HepG2 (cell line): ENCODE data around the gene CCDC178. TPM values are rescaled to one million over a fixed set of nuclear protein-coding genes. Genes with fewer than 3 reads are reported as not detected.

Experiments
- ARNTL ChIP-seq: sonication (generic); formaldehyde crosslinking; IDR thresholded peaks from 2 replicates; pipeline ENCODE4 v1.4.0; 2020; ENCODE audit warnings: mild to moderate bottlenecking, missing genetic modification reagents
- GZF1 ChIP-seq: sonication (generic); formaldehyde crosslinking; IDR thresholded peaks from 2 replicates; pipeline ENCODE4 v1.5.1; 2020; ENCODE audit warnings: mild to moderate bottlenecking, missing genetic modification reagents
- ZBED4 ChIP-seq: sonication (generic); formaldehyde crosslinking; IDR thresholded peaks from 2 replicates; pipeline ENCODE4 v1.4.0; 2020; ENCODE audit warnings: missing genetic modification reagents, borderline replicate concordance
- ZBTB40 ChIP-seq, 2 experiments: fragments of 450-650 bp in 1 of 2; sonication (generic) in 1 of 2; formaldehyde crosslinking in 1 of 2; IDR thresholded peaks; 2 replicates each; pipeline versions ENCODE4 v1.6.1 to v1.8.0; 2016 to 2022; ENCODE audit warnings: antibody characterized with exemption in 1 of 2, mild to moderate bottlenecking in 1 of 2, missing genetic modification reagents in 1 of 2
- ZNF746 ChIP-seq: sonication (generic); formaldehyde crosslinking; IDR thresholded peaks from 2 replicates; pipeline ENCODE4 v1.8.0; 2022; ENCODE audit warnings: mild to moderate bottlenecking, missing genetic modification reagents
- polyA plus RNA-seq, 8 experiments: library from polyadenylated mRNA; depleted of rRNA in 3 of 8; stranded (reverse) in 7 of 8; unstranded in 1 of 8; fragments of >200 nt; fragmentation: Illumina TruSeq in 4 of 8; extraction: Trizol in 4 of 8; gene quantifications; 2 replicates each; pipeline versions ENCODE4 v1.2.1 to v1.2.3, GENCODE V29; 2011 to 2016; ENCODE audit warnings: low read depth in 4 of 8, missing spikeins in 1 of 8, mixed read lengths in 1 of 8; ENCODE audit not compliant: insufficient read depth in 1 of 8
- total RNA-seq, 5 experiments: library from RNA; depleted of rRNA; stranded (reverse); fragments of >200 nt; fragmentation: Illumina TruSeq; extraction: Trizol; gene quantifications; 2 replicates each; pipeline ENCODE4 v1.2.3, GENCODE V29; 2016; ENCODE audit warnings: low read depth in 1 of 5
- TF ChIP-seq, protein P1 (sequence below): IDR thresholded peaks from 2 replicates; pipeline ENCODE4 v1.6.1; 2016
- TF ChIP-seq, protein P2 (sequence below): IDR thresholded peaks from 2 replicates; pipeline ENCODE4 v1.6.1; 2018; ENCODE audit warnings: missing genetic modification reagents, mild to moderate bottlenecking, missing compliant biosample characterization

CCDC178 gene
- total and polyA plus RNA-seq, 2 of the 13 experiments (the other 11 are each of a cell fraction or from before 2014, with no cell fraction given): not detected

DNA sequence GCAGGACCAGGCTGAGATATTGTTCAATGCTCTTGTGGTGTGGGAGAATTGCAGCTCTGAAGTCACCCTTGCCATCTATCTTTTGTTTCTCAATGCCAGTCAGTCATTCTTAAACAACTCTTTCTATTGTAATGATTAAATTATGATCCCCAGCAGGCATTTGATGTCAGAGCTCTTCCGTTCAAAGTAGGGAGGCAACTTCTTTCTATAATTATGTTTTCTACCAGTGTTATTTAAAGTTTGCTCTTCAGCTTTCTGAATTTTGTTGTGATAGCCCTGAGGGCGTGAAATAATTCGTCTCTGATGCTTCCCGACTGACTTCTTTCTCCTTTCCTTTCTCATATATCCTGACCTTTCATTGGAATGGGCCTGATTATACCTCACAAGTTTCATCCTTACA, 506.3 kb downstream of the CCDC178 start (continued):
- no peak for TF ChIP-seq ZBED4 (CRISPR knock-in tag)
- TF ChIP-seq ARNTL (CRISPR knock-in tag): no peak
- no peak for TF ChIP-seq ZNF746 (CRISPR knock-in tag)
- TF ChIP-seq, protein P1, sequence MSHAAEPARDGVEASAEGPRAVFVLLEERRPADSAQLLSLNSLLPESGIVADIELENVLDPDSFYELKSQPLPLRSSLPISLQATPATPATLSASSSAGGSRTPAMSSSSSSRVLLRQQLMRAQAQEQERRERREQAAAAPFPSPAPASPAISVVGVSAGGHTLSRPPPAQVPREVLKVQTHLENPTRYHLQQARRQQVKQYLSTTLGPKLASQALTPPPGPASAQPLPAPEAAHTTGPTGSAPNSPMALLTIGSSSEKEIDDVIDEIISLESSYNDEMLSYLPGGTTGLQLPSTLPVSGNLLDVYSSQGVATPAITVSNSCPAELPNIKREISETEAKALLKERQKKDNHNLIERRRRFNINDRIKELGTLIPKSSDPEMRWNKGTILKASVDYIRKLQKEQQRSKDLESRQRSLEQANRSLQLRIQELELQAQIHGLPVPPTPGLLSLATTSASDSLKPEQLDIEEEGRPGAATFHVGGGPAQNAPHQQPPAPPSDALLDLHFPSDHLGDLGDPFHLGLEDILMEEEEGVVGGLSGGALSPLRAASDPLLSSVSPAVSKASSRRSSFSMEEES (CRISPR knock-in tag): no peak
- TF ChIP-seq GZF1 (CRISPR knock-in tag): no peak
- TF ChIP-seq ZBTB40 (IDR thresholded peaks at IDR 0.05): no peak
- no peak for TF ChIP-seq ZBTB40 (CRISPR knock-in tag; IDR thresholded peaks at IDR 0.05)
- TF ChIP-seq, protein P2, sequence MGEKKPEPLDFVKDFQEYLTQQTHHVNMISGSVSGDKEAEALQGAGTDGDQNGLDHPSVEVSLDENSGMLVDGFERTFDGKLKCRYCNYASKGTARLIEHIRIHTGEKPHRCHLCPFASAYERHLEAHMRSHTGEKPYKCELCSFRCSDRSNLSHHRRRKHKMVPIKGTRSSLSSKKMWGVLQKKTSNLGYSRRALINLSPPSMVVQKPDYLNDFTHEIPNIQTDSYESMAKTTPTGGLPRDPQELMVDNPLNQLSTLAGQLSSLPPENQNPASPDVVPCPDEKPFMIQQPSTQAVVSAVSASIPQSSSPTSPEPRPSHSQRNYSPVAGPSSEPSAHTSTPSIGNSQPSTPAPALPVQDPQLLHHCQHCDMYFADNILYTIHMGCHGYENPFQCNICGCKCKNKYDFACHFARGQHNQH: no peak
- TF ChIP-seq, all 625 proteins: peak for 0
